GM18519 (cell line): Measurements from ENCODE around the gene NUSAP1.
"Not testable (repeated sequence)": the region's sequence is repeated elsewhere in the genome, so short reads cannot be mapped to it uniquely, and the experiment has no call there.

Experiments used
- ATAC-seq: cut with Tn5 transposase; IDR thresholded peaks from one replicate; pipeline ENCODE4 v1.9.1; 2021; ENCODE audit warnings: mild to moderate bottlenecking, moderate library complexity; ENCODE audit not compliant: unreplicated experiment, low FRiP score

NUSAP1 gene

GRCh38 chr15:41331833-41332193, 868 bp upstream of the NUSAP1 start:
- no peak for ATAC-seq

- no peak for ATAC-seq
These were observed 413 bp downstream of the NUSAP1 start for GRCh38 chr15:41333026-41333562.

- ATAC-seq: no peak
These were observed 1.8 kb downstream of the NUSAP1 start for GRCh38 chr15:41334293-41335120.

GRCh38 chr15:41336549-41336948, 3.9 kb downstream of the NUSAP1 start:
- no peak for ATAC-seq

GRCh38 chr15:41337047-41337446, 4.4 kb downstream of the NUSAP1 start:
- no peak for ATAC-seq

GRCh38 chr15:41337631-41338522, 5.2 kb downstream of the NUSAP1 start:
- no peak for ATAC-seq

- no peak for ATAC-seq
These were observed 7.6 kb downstream of the NUSAP1 start for GRCh38 chr15:41340189-41340695.

GRCh38 chr15:41341519-41341918, 8.8 kb downstream of the NUSAP1 start:
- ATAC-seq: no peak

- ATAC-seq: no peak
These were observed 14.6 kb downstream of the NUSAP1 start for GRCh38 chr15:41347236-41347635.

- no peak for ATAC-seq
These were observed 17.5 kb downstream of the NUSAP1 start for GRCh38 chr15:41350057-41350717.

- ATAC-seq: no peak
These were observed 21.7 kb downstream of the NUSAP1 start for GRCh38 chr15:41354371-41354770.

GRCh38 chr15:41367418-41367817, 34.7 kb downstream of the NUSAP1 start:
- no peak for ATAC-seq

GRCh38 chr15:41377978-41378377, 45.3 kb downstream of the NUSAP1 start:
- no peak for ATAC-seq

GRCh38 chr15:41383974-41384749, 51.5 kb downstream of the NUSAP1 start:
- not testable (repeated sequence) for ATAC-seq

GRCh38 chr15:41387646-41388045, 55.0 kb downstream of the NUSAP1 start:
- no peak for ATAC-seq

GRCh38 chr15:41392659-41393058, 60.0 kb downstream of the NUSAP1 start:
- no peak for ATAC-seq

GRCh38 chr15:41394924-41395323, 62.2 kb downstream of the NUSAP1 start:
- no peak for ATAC-seq

- no peak for ATAC-seq
These were observed 63.4 kb downstream of the NUSAP1 start for GRCh38 chr15:41396111-41396510.

GRCh38 chr15:41401904-41402267, 69.2 kb downstream of the NUSAP1 start:
- ATAC-seq: no peak

GRCh38 chr15:41407341-41407740, 74.7 kb downstream of the NUSAP1 start:
- ATAC-seq: no peak
